Measurements from ENCODE around the gene B4GALNT4. TPM values are rescaled to one million over a fixed set of nuclear protein-coding genes. Genes with fewer than 3 reads are reported as not detected.
"Not testable (repeated sequence)": the region's sequence is repeated elsewhere in the genome, so short reads cannot be mapped to it uniquely, and the experiment has no call there.

The B4GALNT4 gene
- total RNA-seq, 1 experiment from 2014 or later = 3.0 TPM

DNA sequence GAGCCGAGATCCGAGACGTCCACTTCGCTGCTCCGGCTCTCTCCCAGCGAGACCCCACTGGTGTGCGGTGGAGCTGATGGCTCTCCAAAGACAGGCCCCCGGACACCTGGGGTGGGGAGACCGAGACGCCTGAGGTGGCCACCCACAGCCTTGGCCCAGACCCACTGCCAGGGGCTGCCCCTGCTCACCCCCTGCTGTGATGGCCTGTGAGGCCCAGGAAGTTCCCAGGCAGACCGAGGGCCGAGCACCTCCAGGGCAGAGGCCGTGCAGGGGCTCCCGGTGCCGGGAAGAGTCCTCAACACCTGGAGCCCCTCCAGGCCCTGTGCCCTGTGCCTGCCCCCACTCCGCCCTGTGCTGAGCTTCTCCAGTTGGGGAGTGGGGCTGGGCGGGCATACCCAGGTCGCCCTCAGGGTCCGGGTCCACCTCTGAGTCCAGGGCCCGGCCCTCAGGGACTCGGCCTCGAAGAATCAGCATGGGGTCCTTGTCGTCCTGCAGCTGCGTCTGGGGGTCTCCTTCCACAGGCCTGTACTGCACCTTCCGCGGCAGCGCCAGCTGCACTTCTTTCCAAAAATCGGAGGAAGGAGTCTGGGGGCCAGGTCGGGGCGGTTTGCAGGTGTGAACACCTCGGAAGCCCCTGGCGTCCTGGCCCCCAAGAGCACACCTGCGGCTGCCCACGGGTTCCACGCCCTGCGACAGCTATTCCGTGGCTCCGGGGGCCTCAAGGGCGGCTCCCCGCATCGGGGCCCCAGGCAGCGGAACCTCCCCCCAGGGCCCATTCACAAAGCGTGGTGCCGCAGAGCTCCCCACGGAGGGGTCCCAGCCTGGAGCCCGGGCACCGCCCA lies 36.9 kb downstream of the B4GALNT4 start:
- no peak for DNase-seq (ENCODE audit: low read depth)

- peak; percentile 88 for DNase-seq (ENCODE audit: low read depth)
Measured at GRCh38 chr11:406796-407650, 37.7 kb downstream of the B4GALNT4 start.

GRCh38 chr11:407651-408123 lies 38.4 kb downstream of the B4GALNT4 start:
- DNase-seq (ENCODE audit: low read depth) = no peak

DNA sequence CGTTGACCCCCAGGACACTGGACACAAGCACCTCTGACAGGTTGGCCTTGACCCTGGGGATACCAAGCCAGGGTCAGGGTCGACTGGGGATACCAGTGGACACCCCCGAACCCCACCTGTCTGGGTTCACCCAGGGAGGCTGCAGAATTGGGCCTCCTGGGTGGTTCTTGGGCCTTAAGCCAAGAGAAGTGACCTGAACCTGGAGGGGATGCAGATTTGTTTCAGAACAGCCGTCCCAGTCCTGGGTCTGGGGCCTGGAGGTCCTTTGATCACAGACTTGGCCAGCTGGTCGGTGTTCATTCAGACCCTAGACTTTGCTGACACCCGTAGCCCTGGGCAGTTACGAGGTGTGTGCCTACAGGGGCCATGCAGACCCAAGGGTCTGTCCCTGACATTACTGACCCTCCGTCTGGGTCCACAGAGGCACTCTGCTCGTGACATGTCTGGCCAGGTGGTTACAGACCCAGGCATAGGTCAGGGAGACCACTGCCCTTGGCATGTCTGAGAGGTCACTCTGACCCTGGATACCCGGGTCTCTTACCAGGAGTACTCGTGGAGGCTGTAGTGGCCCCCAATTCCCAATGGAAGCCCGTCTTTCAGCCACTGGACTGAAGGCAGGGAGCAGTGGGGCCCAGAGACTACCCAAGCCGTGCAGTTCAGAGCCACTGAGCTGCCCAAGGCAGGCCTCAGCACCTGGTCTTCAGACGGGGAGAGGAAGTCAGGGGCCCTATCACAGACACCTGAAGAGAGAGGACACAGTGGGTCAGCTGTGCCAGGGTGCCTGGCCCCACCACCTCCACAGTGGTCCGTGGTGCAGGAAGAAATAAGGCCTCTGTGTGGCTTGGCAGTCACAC lies 39.1 kb downstream of the B4GALNT4 start:
- no peak for DNase-seq (ENCODE audit: low read depth)

GRCh38 chr11:409008-409599 lies 39.8 kb downstream of the B4GALNT4 start:
- DNase-seq (ENCODE audit: low read depth) = no peak

GRCh38 chr11:409600-410483 lies 40.5 kb downstream of the B4GALNT4 start:
- no peak for DNase-seq (ENCODE audit: low read depth)

DNA sequence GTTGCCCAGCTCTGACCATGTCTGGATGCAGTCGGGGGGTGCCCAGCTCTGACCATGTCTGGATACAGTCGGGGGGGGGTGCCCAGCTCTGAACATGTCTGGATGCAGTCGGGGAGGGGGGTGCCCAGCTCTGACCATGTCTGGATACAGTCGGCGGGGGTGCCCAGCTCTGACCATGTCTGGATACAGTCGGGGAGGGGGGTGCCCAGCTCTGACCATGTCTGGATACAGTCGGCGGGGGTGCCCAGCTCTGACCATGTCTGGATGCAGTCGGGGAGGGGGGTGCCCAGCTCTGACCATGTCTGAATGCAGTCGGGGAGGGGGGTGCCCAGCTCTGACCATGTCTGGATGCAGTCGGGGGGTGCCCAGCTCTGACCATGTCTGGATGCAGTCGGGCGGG lies 41.4 kb downstream of the B4GALNT4 start:
- not testable (repeated sequence) for DNase-seq (ENCODE audit: low read depth)

- DNase-seq (ENCODE audit: low read depth) = not testable (repeated sequence)
Measured at GRCh38 chr11:411520-411919, 42.2 kb downstream of the B4GALNT4 start.

DNA sequence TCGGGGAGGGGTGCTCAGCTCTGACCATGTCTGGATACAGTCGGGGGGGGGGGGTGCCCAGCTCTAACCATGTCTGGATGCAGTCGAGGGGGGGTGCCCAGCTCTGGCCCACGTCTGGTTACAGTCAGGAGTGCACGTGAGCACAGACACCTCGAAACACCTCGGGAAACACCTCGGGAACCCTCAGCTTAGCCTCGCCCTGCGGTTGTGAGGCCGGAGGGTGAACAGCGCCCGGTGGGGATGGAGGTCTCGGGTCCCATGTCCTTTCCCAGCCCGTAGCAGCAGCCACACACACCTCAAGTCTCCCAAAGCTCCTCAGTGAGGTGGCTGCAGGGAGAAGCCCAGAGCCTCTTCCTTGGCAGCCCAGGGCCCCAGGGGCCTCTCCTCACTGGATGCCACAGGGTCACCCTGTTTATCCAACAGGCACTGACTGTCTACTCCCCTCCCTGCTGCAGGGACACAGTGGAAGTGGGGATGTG lies 43.4 kb downstream of the B4GALNT4 start:
- no peak for DNase-seq (ENCODE audit: low read depth)

- DNase-seq (ENCODE audit: low read depth) = peak; percentile 45
Measured at GRCh38 chr11:413120-414081, 44.1 kb downstream of the B4GALNT4 start.

- DNase-seq (ENCODE audit: low read depth) = no peak
Measured at GRCh38 chr11:414318-414857, 45.1 kb downstream of the B4GALNT4 start.

GRCh38 chr11:415640-416041 lies 46.3 kb downstream of the B4GALNT4 start:
- no peak for DNase-seq (ENCODE audit: low read depth)

DNA sequence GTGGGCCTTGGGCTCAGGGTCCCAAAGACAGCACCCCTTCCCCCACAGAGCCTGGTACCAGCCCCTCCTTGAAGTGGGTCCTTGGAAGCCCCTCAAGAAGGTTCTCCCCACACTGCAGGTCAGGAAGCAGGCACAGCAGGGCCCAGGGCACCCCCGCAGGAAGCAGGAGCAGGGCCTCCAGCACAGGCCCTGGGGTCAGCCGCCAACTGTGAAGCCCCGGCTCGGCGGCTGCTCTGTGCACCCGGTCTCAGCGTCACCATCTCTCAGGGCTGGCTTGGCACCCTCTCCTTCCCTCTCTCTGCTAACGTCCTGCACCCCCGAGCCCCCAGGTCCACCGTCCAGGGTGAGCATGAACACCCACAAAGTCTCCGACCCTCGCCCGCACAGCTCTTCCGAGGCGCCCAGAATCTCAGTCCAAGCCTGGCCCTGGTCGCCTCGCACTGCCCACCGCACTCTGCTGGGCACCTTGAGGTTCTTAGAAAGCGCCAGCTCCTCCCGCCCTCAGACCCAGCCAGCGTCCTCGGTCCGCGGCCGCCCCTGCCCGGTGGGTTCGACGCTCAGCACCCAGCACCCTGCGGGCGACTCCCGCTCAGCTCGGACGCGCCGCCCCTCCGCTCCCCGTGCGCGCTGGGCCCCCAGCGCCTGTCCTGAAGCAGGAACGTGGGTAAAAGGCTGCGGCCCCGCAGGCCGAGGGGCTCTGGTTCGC lies 46.9 kb downstream of the B4GALNT4 start:
- DNase-seq (ENCODE audit: low read depth) = no peak

- DNase-seq (ENCODE audit: low read depth) = no peak
Measured at GRCh38 chr11:416757-417621, 47.7 kb downstream of the B4GALNT4 start.

GRCh38 chr11:417652-418342 lies 48.5 kb downstream of the B4GALNT4 start:
- DNase-seq (ENCODE audit: low read depth) = no peak

Measured in Daoy (cell line).